Neural crest cell (in vitro differentiated cells): ENCODE measurements around the gene TCEANC2. TPM values are rescaled to one million over a fixed set of nuclear protein-coding genes. Genes with fewer than 3 reads are reported as not detected.
"Not testable (repeated sequence)": the region's sequence is repeated elsewhere in the genome, so short reads cannot be mapped to it uniquely, and the experiment has no call there.

Experiments used
- DNase-seq: peaks from one replicate; pipeline ENCODE4 v3.0.0; 2021; ENCODE audit warnings: low read depth, mixed read lengths, low spot score
- H3K27ac Mint-ChIP-seq: one replicate; pipeline ENCODE4 v1.8.0; 2021; ENCODE audit warnings: mild to moderate bottlenecking, mixed read lengths; ENCODE audit not compliant: unreplicated experiment
- H3K27me3 Mint-ChIP-seq: 2 replicates; pipeline ENCODE4 v1.8.0; 2021; ENCODE audit warnings: low read depth, mild to moderate bottlenecking, mixed read lengths
- H3K36me3 Mint-ChIP-seq: 2 replicates; pipeline ENCODE4 v1.8.0; 2021; ENCODE audit warnings: low read depth, mild to moderate bottlenecking, mixed read lengths
- H3K4me1 Mint-ChIP-seq: 2 replicates; pipeline ENCODE4 v1.8.0; 2021; ENCODE audit warnings: mixed read lengths
- H3K4me3 Mint-ChIP-seq: one replicate; pipeline ENCODE4 v1.8.0; 2021; ENCODE audit warnings: mild to moderate bottlenecking, mixed read lengths
- H3K9me3 Mint-ChIP-seq: 2 replicates; pipeline ENCODE4 v1.8.0; 2021; ENCODE audit warnings: mixed read lengths
- CTCF ChIP-seq: fragments of 200-600 bp; sonication (generic); conservative IDR thresholded peaks from 2 replicates; pipeline ENCODE4 v1.5.0; 2021; ENCODE audit warnings: antibody characterized with exemption, mild to moderate bottlenecking
- total RNA-seq: library from RNA; stranded (reverse); gene quantifications from 2 replicates; pipeline ENCODE4 v1.2.1, GENCODE V29; 2021

Gene TCEANC2
- total RNA-seq, 1 donor from 2014 or later, result 8.5 TPM

GRCh38 chr1:54037476-54037875 lies 15.9 kb upstream of the TCEANC2 start:
- no peak overlapping the region for H3K27ac Mint-ChIP-seq

GRCh38 chr1:54041806-54042205 lies 11.6 kb upstream of the TCEANC2 start:
- Mint-ChIP-seq H3K4me1 (no peaks in the 10 kb centered on the region), H3K9me3 (no peaks in the 10 kb centered on the region), H3K4me3 (no peak overlapping the region), H3K27me3 (no peaks in the 10 kb centered on the region), H3K36me3 (no peaks in the 10 kb centered on the region), H3K27ac (no peak overlapping the region)
- DNase-seq, result no peak
- TF ChIP-seq CTCF, result no peak

More at GRCh38 chr1:54037476-54037875, 15.9 kb upstream of the TCEANC2 start:
- H3K9me3 Mint-ChIP-seq, result no peaks in the 10 kb centered on the region
- no peak overlapping the region for H3K4me3 Mint-ChIP-seq
- no peak for DNase-seq
- no peaks in the 10 kb centered on the region for H3K27me3 Mint-ChIP-seq
- TF ChIP-seq CTCF, result no peak
- no peaks in the 10 kb centered on the region for H3K4me1 Mint-ChIP-seq
- peaks cover 4% of the 10 kb centered on the region for H3K36me3 Mint-ChIP-seq

DNA sequence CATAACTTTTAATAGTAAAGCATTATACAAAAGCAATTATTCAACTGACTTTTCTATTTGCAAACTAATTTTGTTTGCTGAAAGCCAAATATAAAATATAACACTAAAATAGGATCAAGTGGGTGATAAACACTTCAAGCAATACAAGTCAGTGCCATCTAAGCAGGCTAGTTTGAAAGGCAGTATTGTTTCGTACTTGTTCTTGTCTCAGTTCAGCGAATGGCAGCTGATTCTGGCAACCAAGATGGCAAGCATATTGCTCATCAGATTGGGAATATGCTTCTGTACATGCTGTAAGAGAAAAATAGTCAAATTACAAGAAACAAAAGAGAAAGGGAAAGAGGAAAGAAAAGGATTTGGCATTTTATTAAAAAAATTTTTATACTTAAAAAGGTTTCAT lies 7.9 kb upstream of the TCEANC2 start:
- Mint-ChIP-seq H3K4me3 (no peak overlapping the region), H3K4me1 (no peaks in the 10 kb centered on the region), H3K9me3 (no peaks in the 10 kb centered on the region), H3K27me3 (no peaks in the 10 kb centered on the region), H3K27ac (no peak overlapping the region), H3K36me3 (no peaks in the 10 kb centered on the region)
- no peak for DNase-seq
- no peak for TF ChIP-seq CTCF

GRCh38 chr1:54046671-54047383 lies 6.6 kb upstream of the TCEANC2 start:
- H3K4me3 Mint-ChIP-seq, result no peak overlapping the region
- H3K36me3 Mint-ChIP-seq, result no peaks in the 10 kb centered on the region
- H3K4me1 Mint-ChIP-seq, result no peaks in the 10 kb centered on the region
- no peak for DNase-seq
- no peaks in the 10 kb centered on the region for H3K9me3 Mint-ChIP-seq
- no peaks in the 10 kb centered on the region for H3K27me3 Mint-ChIP-seq
- TF ChIP-seq CTCF, result no peak
- H3K27ac Mint-ChIP-seq, result no peak overlapping the region

DNA sequence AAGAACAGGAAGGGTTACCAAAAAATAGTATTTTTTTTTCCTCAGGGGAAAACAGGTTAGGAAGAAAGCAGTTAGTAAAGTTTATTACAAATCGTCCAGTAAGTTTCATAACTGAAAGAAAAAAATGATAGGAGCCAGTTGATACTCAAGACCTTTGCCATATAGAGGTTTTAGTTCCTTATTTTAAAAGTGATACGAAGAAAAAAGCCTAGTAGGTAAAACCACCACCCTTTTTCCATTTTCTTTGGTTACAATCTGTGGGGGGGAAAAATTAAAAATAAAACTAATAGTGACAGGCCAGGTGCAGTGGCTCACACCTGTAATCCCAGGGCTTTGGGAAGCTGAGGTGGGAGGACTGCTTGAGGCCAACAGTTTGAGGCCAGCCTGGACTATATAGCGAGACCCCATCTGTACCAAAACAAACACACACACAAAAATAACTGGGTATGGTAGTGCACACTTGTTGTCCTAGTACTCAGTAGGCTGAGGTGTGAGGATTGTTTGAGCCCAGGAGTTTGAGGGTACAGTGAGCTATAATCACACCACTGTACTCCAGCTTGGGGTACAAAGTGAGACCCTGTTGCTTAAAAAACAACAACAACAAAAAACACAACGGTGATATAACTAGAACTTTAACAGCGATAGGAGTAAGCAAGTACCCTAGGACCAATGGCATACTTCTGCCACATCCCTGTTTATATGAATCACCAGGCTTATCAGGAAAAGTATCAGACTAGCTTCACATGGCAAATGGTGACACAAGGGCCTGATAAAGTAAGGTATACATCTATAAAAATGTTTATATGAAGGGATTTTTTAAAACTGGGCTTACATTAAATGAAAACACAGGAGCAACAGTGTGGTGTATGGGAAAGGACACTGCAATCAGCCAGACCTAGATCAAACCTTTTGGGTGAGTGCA lies 5.8 kb upstream of the TCEANC2 start:
- H3K4me1 Mint-ChIP-seq, result no peaks in the 10 kb centered on the region
- H3K4me3 Mint-ChIP-seq, result no peak overlapping the region
- no peaks in the 10 kb centered on the region for H3K27me3 Mint-ChIP-seq
- H3K36me3 Mint-ChIP-seq, result no peaks in the 10 kb centered on the region
- DNase-seq, result no peak
- no peak overlapping the region for H3K27ac Mint-ChIP-seq
- H3K9me3 Mint-ChIP-seq, result no peaks in the 10 kb centered on the region
- TF ChIP-seq CTCF, result no peak

- H3K36me3 Mint-ChIP-seq, H3K27ac Mint-ChIP-seq, DNase-seq, H3K27me3 Mint-ChIP-seq, H3K9me3 Mint-ChIP-seq: not testable (repeated sequence)
- H3K4me3 Mint-ChIP-seq, result peak overlapping the region; percentile 50
- H3K4me1 Mint-ChIP-seq, result peaks cover 10% of the 10 kb centered on the region
Measured at GRCh38 chr1:54050435-54050834, 3.0 kb upstream of the TCEANC2 start.
